ENCODE data around the gene INPP5F. TPM values are rescaled to one million over a fixed set of nuclear protein-coding genes. Genes with fewer than 3 reads are reported as not detected.

INPP5F gene
- total RNA-seq, 6 experiments from 2014 or later = 8.7 to 12.8 (median 12.5) TPM

GRCh38 chr10:119872860-119873681 lies 147.2 kb downstream of the INPP5F start:
- peaks cover 40% of the 10 kb centered on the region for H3K4me1 Mint-ChIP-seq (ENCODE audit: low read depth)
- H3K9me3 Mint-ChIP-seq = no peaks in the 10 kb centered on the region
- H3K27me3 Mint-ChIP-seq (ENCODE audit: insufficient read depth) = peaks cover 2% of the 10 kb centered on the region; the same call in 1 of the 2 replicates
- H3K36me3 Mint-ChIP-seq (ENCODE audit: low read depth) = peaks cover 6% of the 10 kb centered on the region; the same call in 1 of the 2 replicates
- H3K4me3 Mint-ChIP-seq = peak overlapping the region; percentile 85
- peak; percentile 69 for DNase-seq
- no peak; the same call in 1 of the 2 replicates for TF ChIP-seq CTCF (IDR thresholded peaks at IDR 0.05)
- peak overlapping the region; percentile 89 for H3K27ac Mint-ChIP-seq

DNA sequence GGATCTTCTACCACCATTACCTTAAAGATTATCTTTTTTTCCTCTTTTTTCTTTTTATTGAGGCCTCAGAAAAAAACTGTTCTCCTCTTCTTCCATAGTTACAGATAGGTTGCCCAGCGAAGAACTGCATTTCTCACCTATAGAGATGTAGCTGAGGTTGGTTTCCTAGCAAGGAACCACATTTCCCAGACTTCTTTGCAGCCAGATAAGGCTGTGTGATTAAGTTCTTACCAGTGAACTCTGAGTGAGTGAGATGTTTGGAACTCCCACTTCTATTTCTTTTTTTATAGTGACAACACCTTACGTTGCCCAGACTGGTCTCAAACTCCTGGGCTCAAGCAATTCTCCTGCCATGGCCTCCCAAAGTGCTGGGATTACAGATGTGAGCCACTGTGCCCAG lies 152.7 kb downstream of the INPP5F start:
- no peak for DNase-seq
- H3K27me3 Mint-ChIP-seq (ENCODE audit: insufficient read depth) = peaks cover 2% of the 10 kb centered on the region; the same call in 1 of the 2 replicates
- H3K9me3 Mint-ChIP-seq = no peaks in the 10 kb centered on the region
- TF ChIP-seq CTCF (IDR thresholded peaks at IDR 0.05) = no peak
- H3K4me3 Mint-ChIP-seq = no peak overlapping the region
- H3K27ac Mint-ChIP-seq = no peak overlapping the region
- peaks cover 16% of the 10 kb centered on the region for H3K4me1 Mint-ChIP-seq (ENCODE audit: low read depth)
- peaks cover 1% of the 10 kb centered on the region; the same call in 1 of the 2 replicates for H3K36me3 Mint-ChIP-seq (ENCODE audit: low read depth)

Other genes with a start within 250 kb of the INPP5F start
- 10 to 100 TPM; 52.6 to 76.4 (median 71.3) TPM for gene RGS10, start 183.3 kb upstream of the INPP5F start, total RNA-seq (2021; fragmentation: NEBNext Ultra II Directional; extraction: Animal tissue kit (Norgen Biotek cat#: 25700))
- gene TIAL1, start 129.1 kb upstream of the INPP5F start, total RNA-seq (2021; fragmentation: NEBNext Ultra II Directional; extraction: Animal tissue kit (Norgen Biotek cat#: 25700)) = 100 to 1,000 TPM; 129 to 149 (median 134) TPM
- 100 to 1,000 TPM in 4 of 6 experiments, 10 to 100 TPM in 2; 97.2 to 108 (median 101) TPM for gene BAG3, start 74.7 kb upstream of the INPP5F start, total RNA-seq (2021; fragmentation: NEBNext Ultra II Directional; extraction: Animal tissue kit (Norgen Biotek cat#: 25700))
- 10 to 100 TPM; 40.4 to 59.0 (median 53.5) TPM for gene MCMBP, start 146.8 kb downstream of the INPP5F start, total RNA-seq (2021; fragmentation: NEBNext Ultra II Directional; extraction: Animal tissue kit (Norgen Biotek cat#: 25700))
- gene SEC23IP, start 166.7 kb downstream of the INPP5F start, total RNA-seq (2021; fragmentation: NEBNext Ultra II Directional; extraction: Animal tissue kit (Norgen Biotek cat#: 25700)) = 10 to 100 TPM; 76.9 to 95.5 (median 88.8) TPM

Data from HFFc6 (cell line).